ENCODE results near the gene MSL3B.

MSL3B gene

DNA sequence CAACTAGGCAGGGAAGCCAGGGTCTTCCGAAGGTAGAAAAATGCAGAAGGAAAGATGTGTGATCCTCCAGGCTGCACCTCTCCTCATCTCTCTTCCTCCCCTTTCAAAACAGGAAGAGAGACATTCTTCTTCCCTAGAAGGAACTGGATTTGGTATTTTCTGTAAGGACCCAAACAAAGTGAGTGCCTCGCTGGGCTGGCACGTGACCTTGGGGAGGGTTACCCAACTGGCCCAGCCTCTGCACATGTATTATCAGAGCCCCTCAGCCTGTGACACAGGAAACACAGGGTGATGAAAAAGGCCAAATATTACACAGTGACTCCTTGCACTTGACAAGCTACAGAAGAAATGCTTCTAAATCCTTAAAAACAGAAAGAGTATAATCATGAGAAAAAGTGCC, 16.1 kb downstream of the MSL3B start:
- no peak for DNase-seq

DNA sequence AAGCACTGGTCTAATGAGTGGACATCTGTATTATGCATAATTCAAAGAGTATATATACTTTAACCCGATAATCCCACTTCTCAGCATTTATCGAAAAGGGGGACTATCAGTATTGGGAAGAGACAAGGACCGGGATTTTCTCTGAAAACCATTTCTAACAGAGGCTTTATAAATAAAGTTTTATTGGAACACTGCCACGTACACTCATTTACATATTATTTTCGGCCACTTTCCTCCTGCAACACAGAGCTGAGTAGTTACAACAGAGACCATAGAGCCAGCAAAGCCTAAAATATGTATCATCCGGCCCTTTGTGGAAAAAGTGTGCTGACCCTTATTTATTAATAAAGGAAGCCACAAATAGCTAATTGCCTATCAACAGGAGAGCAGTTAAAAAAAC, 17.0 kb downstream of the MSL3B start:
- no peak for DNase-seq

GRCh38 chr2:233850745-233851144, 17.4 kb downstream of the MSL3B start:
- no peak for DNase-seq

- DNase-seq, result no peak
Measured at GRCh38 chr2:233849607-233850271, 18.4 kb downstream of the MSL3B start.

GRCh38 chr2:233848276-233848675, 19.9 kb downstream of the MSL3B start:
- no peak for DNase-seq

- no peak for DNase-seq
Measured at GRCh38 chr2:233847248-233847898, 20.8 kb downstream of the MSL3B start.

GRCh38 chr2:233846387-233847247, 21.6 kb downstream of the MSL3B start:
- no peak for DNase-seq

DNA sequence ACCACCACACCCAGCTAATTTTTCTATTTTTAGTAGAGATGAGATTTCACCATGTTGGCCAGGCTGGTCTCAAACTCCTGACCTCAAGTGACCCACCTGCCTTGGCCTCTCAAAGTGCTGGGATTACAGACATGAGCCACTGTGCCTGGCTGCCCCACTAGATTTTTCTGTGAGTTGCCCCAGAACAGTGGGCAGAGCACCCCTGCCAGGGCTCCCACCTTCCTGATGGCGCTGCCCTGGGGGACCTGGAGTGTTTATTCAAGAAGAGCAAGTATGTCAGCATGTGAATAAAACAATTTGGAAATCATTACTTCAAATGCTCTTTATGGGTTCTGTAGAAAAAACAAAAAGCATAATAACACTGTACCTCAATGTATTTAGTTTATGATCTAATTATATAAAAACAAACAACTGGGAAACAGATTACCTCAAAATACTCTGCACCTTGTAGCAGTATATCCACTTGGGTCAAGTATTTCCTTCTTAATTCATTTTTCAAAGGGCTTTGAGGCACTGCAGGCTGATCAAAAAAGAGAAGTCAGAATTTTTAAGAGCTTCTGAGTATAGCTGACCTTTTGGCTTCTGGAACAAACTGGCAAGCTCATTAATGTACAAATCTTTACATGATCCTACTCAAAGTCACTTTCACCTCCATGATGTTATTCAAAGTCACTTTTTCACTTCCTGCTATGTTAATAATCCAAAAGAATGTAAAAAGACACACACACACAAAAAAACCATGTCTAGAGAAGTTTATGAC, 22.7 kb downstream of the MSL3B start:
- no peak for DNase-seq

DNA sequence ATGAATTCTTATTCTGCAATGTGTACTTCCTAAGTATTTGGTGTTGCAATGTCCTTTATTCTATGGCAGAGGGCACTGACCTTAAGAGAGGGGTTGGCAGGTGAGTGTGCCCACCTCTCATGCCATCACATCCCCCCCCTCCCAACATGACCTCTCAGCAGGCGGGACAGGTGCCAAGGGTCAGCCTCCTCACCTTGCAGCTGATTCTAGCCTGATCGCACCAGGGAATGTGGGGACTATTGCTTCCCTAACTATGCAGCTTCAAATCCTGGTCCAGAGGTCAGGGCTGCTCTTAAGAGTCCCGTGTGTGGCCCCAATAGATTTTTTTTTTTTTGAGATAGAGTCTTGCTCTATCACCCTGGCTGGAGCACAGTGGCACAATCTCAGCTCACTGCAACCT, 23.4 kb downstream of the MSL3B start:
- DNase-seq, result no peak

GRCh38 chr2:233844064-233844807, 23.9 kb downstream of the MSL3B start:
- DNase-seq, result no peak

- no peak for DNase-seq
Measured at GRCh38 chr2:233841183-233841582, 27.0 kb downstream of the MSL3B start.

- no peak for DNase-seq
Measured at GRCh38 chr2:233840520-233840919, 27.7 kb downstream of the MSL3B start.

GRCh38 chr2:233839447-233839820, 28.8 kb downstream of the MSL3B start:
- no peak for DNase-seq

DNA sequence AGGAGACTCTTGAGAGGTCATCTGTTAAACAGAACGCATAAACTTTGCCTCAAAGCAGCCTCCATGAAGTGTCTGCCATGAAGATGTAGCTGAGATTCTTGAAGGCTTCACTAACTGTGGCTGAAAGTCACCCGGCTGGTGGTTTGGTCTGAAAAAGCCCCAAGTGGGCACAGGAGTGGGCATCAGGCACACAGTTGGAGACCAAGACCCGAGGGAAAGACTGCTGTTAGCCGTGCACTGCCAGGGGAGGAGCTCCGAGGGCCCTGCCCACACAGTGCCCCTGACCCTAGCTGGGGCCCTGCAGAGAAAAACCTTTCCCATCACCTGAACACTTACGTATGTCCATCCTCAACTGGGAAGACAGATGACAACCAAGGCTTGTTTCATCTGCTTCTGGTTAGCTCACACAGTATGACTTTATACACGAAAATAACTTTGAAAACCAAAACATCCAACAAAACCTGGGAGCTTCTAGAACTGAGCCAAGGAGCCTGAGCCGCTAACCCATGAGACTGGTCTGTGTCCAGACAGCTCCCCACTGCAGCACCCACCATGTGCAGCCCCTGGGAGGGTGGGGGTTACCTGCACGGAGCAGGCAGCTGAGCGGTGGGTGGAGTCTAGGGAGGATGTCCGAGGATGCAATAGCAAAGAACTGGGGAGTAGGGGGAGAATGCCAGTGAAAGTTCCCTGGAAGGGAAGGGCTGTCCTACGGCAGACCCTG, 29.3 kb downstream of the MSL3B start:
- DNase-seq, result no peak

- DNase-seq, result no peak
Measured at GRCh38 chr2:233838251-233838650, 29.9 kb downstream of the MSL3B start.

DNA sequence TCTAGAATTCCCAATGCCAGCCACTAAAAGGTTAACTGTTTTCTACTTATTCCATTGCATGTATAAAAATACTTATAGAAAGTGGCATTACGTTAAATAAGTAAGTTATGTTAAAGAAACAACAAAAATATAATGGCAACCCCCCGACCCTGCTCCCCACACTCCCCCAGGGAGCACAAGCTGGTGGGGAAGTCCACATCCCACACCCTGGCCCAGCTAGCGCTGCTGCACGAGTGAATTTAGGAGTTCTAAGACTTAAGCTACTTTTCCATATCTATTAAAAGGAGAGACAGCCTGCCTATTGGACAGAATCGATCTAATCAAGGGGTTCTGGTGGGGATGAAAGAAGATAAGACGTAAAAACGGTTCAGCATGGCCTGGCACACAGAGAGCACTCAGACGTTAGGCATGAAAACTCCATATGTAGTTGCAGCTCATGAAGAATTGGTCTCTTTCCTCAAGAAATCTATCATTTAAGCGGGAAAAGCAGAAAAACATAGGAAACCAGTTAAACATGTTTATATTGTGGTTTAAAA, 30.4 kb downstream of the MSL3B start:
- DNase-seq, result no peak

DNA sequence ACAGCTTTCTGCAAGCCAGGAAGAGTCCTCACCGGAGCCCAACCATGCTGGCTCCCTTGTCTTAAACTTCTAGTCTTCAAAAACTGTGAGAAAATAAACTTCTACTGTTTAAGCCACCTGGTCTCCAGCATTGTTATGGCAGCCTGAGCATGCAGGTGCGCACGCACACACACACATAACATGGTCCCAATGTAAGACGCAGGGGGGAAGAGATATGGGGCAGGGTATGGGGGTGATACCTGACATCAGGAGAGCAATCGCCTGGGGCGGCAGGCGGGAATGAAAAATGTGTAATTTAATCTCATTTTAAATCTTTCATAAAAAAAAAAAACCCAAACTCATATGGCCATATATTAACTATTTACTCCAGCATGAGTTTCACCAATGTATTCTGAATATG, 31.8 kb downstream of the MSL3B start:
- DNase-seq, result no peak

GRCh38 chr2:233835230-233836186, 32.7 kb downstream of the MSL3B start:
- no peak for DNase-seq

DNA sequence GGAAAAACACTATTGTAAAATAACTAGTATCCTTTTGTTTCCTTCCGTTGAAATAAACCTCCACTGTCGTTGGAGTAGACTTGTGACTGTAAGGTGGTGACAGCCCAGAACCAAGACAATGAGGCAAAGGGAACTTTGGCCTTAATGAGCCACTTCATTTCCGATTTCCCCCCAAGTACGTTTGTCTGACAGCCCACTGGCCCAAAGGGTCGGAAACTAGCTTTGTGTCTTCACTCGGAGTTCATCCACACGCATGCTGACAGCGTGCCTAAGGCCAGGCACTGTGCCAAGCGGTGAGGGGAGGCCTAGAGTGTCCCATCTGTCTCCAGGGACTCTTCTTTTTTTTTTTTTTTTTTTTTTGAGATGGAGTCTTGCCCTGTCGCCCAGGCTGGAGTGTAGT, 34.8 kb downstream of the MSL3B start:
- no peak for DNase-seq

DNA sequence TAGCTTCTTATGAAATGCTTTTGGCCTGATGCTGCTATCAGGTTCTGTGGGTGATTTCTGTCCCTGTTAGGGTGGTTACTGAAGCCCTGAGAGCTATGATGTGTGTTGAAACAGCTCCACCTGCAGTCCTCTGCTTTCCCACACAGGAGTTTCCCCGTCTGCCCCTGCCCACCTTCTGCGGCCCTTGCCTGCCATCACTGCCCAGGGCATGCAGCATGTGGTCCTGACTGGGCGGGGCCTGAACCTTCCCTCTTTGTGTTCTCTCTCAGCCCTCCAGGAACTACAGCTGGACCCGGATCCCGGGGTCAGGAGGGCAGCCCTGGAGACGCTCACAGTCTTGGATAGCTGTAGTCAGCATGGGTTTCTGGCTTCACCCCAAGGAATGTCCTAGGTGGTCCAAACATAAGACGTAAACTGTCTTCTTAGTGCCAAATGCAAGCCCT, 35.3 kb downstream of the MSL3B start:
- no peak for DNase-seq
